Measurements from ENCODE around the gene BPIFB2. TPM values are rescaled to one million over a fixed set of nuclear protein-coding genes. Genes with fewer than 3 reads are reported as not detected.

Gene BPIFB2
- polyA plus RNA-seq, 3 donors = not detected

DNA sequence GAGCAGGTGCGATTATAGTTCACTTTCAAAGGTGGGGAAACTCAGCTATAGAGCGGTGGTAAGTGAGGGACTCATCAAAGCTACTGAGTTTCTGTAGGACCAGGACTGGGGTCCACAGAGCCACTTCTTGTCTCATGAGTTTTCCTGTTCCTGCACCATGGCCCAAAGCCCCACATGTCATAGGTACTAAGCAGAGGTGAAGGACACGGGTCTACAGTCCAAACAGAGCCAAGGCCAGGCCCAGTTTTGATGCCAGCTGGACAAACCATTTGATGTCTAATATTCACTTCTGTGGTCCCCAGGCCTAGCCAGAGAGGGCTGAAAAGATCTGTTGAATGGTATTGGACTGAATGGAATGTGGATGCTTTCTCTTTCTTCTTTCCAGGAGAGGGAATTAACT lies 34.9 kb downstream of the BPIFB2 start:
- Histone ChIP-seq H4K20me1 (ENCODE audit: insufficient read depth, low read length) (no peaks in the 10 kb centered on the region), H3K79me2 (ENCODE audit: insufficient read depth, low read length) (no peaks in the 10 kb centered on the region), H3K27ac (ENCODE audit: low read depth in 1 of 2, low read length in 2 of 2) (no peak overlapping the region), H2AFZ (ENCODE audit: insufficient read depth, low read depth, low read length, poor library complexity, severe bottlenecking) (no peak overlapping the region), H3K9ac (ENCODE audit: insufficient read depth, low read length, poor library complexity, severe bottlenecking) (no peak overlapping the region), H3K4me3 (replicated peaks in 1 of 3; ENCODE audit: low read depth in 2 of 3, low read length in 3 of 3) (no peak overlapping the region), H3K4me1 (ENCODE audit: control insufficient read depth in 1 of 2, insufficient read depth in 2 of 2, low read length in 2 of 2) (no peaks in the 10 kb centered on the region), H3K9me3 (replicated peaks in 1 of 2; ENCODE audit: control insufficient read depth in 1 of 2, insufficient read depth in 1 of 2, low read length in 2 of 2) (peaks cover 24 to 26% of the 10 kb centered on the region in 2 donors), H3K4me2 (replicated peaks; ENCODE audit: extremely low read depth, low read length, poor library complexity, severe bottlenecking) (no peak overlapping the region), H3K36me3 (replicated peaks in 1 of 2; ENCODE audit: control insufficient read depth in 1 of 2, insufficient read depth in 2 of 2, low read length in 2 of 2) (no peaks in the 10 kb centered on the region), H3K27me3 (ENCODE audit: control insufficient read depth in 2 of 2, insufficient read depth in 2 of 2, low read length in 2 of 2) (no peaks in the 10 kb centered on the region)
- H3K36me3 Mint-ChIP-seq = no peaks in the 10 kb centered on the region
- H3K4me3 Mint-ChIP-seq = no peak overlapping the region
- H3K9me3 Mint-ChIP-seq = peaks cover 13 to 34% (median 26%) of the 10 kb centered on the region in 7 donors
- no peak for DNase-seq
- H3K4me1 Mint-ChIP-seq = no peaks in the 10 kb centered on the region
- 88% methylated on average over 3 of the region's 3 CpGs for WGBS (ENCODE audit: insufficient coverage)
- intact Hi-C loops (cut with micrococcal nuclease) = no loop called here
- peaks cover 2 to 7% (median 3%) of the 10 kb centered on the region in 3 donors for H3K27me3 Mint-ChIP-seq (ENCODE audit: low read depth in 3 of 3)
- no peak overlapping the region for H3K27ac Mint-ChIP-seq
- TF ChIP-seq, protein P1, sequence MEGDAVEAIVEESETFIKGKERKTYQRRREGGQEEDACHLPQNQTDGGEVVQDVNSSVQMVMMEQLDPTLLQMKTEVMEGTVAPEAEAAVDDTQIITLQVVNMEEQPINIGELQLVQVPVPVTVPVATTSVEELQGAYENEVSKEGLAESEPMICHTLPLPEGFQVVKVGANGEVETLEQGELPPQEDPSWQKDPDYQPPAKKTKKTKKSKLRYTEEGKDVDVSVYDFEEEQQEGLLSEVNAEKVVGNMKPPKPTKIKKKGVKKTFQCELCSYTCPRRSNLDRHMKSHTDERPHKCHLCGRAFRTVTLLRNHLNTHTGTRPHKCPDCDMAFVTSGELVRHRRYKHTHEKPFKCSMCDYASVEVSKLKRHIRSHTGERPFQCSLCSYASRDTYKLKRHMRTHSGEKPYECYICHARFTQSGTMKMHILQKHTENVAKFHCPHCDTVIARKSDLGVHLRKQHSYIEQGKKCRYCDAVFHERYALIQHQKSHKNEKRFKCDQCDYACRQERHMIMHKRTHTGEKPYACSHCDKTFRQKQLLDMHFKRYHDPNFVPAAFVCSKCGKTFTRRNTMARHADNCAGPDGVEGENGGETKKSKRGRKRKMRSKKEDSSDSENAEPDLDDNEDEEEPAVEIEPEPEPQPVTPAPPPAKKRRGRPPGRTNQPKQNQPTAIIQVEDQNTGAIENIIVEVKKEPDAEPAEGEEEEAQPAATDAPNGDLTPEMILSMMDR (IDR thresholded peaks at IDR 0.05) = no peak

DNA sequence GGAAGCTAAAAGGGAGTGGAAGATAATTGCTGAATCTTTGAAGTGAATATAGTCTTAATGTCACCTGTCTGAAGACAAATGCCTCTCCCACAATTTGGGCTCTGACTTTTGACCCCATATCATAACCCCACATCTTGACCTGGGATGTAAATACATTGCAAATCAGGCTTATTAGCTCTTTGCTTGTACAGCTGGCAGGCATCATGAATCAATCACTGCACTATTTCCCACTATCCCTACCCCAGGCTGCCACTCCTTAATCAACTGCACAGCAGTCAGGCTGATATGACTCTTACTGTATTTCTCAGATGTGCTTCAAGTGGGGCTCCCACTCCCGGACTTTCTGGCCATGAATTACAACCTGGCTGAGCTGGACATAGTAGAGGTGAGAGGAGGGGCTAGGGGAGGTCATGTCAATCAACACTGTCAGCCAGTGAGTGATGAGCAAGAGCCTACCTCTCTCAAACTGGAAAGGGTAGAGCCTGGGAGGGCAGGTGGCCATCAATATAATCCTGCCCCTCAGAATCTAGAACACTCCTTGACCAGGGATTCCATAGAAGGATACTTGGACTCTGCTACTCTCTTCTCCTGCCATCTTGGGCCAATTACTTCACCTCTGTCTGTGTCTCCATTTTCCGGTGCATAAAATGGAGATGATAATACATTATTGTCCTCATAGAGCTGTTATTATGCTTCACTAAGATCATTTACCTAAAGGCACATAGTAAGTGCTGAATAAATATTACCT lies 35.7 kb downstream of the BPIFB2 start:
- H3K27me3 Mint-ChIP-seq (ENCODE audit: low read depth in 3 of 3) = peaks cover 2 to 7% (median 3%) of the 10 kb centered on the region in 3 donors

More for the DNA sequence above, 35.7 kb downstream of the BPIFB2 start:
- peaks cover 24 to 30% of the 10 kb centered on the region in 2 donors for H3K9me3 ChIP-seq (replicated peaks in 1 of 2; ENCODE audit: control insufficient read depth in 1 of 2, insufficient read depth in 1 of 2, low read length in 2 of 2)
- H3K4me3 ChIP-seq (replicated peaks in 1 of 3; ENCODE audit: low read depth in 2 of 3, low read length in 3 of 3) = no peak overlapping the region
- H3K4me1 ChIP-seq (ENCODE audit: control insufficient read depth in 1 of 2, insufficient read depth in 2 of 2, low read length in 2 of 2) = no peaks in the 10 kb centered on the region
- H3K79me2 ChIP-seq (ENCODE audit: insufficient read depth, low read length) = no peaks in the 10 kb centered on the region
- WGBS (ENCODE audit: insufficient coverage) = no CpG with 5 or more reads among the region's 2 CpGs
- no peaks in the 10 kb centered on the region for H3K36me3 ChIP-seq (replicated peaks in 1 of 2; ENCODE audit: control insufficient read depth in 1 of 2, insufficient read depth in 2 of 2, low read length in 2 of 2)
- H3K27ac Mint-ChIP-seq = no peak overlapping the region
- no peak overlapping the region for H3K9ac ChIP-seq (ENCODE audit: insufficient read depth, low read length, poor library complexity, severe bottlenecking)
- H3K4me3 Mint-ChIP-seq = no peak overlapping the region
- no peak overlapping the region for H3K27ac ChIP-seq (ENCODE audit: low read depth in 1 of 2, low read length in 2 of 2)
- H3K9me3 Mint-ChIP-seq = peaks cover 13 to 38% (median 28%) of the 10 kb centered on the region in 7 donors
- DNase-seq = no peak
- no peaks in the 10 kb centered on the region for H4K20me1 ChIP-seq (ENCODE audit: insufficient read depth, low read length)
- TF ChIP-seq, protein P1 (IDR thresholded peaks at IDR 0.05) = no peak
- H2AFZ ChIP-seq (ENCODE audit: insufficient read depth, low read depth, low read length, poor library complexity, severe bottlenecking) = no peak overlapping the region
- H3K4me1 Mint-ChIP-seq = no peaks in the 10 kb centered on the region
- no peaks in the 10 kb centered on the region for H3K36me3 Mint-ChIP-seq
- intact Hi-C loops (cut with micrococcal nuclease) = no loop called here
- no peaks in the 10 kb centered on the region for H3K27me3 ChIP-seq (ENCODE audit: control insufficient read depth in 2 of 2, insufficient read depth in 2 of 2, low read length in 2 of 2)
- H3K4me2 ChIP-seq (replicated peaks; ENCODE audit: extremely low read depth, low read length, poor library complexity, severe bottlenecking) = no peak overlapping the region

Measured in CD14-positive monocyte (primary cell).